Adrenal gland (tissue), 12 donors: ENCODE measurements around the gene KIF25. TPM values are rescaled to one million over a fixed set of nuclear protein-coding genes. Genes with fewer than 3 reads are reported as not detected.

ENCODE experiments used
- DNase-seq, 7 donors: peaks; one replicate each; pipeline ENCODE4 v3.0.0-alpha.2; 2019 to 2020
- H3K27ac ChIP-seq, 5 donors: fragments of 200-600 bp; sonication (generic) in 4 of 5; 1 replicate in 3 of 5; 2 replicates in 2 of 5; pipeline versions ENCODE4 v1.5.1 to v1.8.0; 2016 to 2020; ENCODE audit warnings: mild to moderate bottlenecking in 1 of 5
- H3K27me3 ChIP-seq: fragments of 200-600 bp; 2 replicates; pipeline ENCODE4 v1.8.0; 2021
- H3K36me3 ChIP-seq, 2 donors: fragments of 200-600 bp; replicated peaks in 1 of 2; 1 replicate in 1 of 2; 2 replicates in 1 of 2; pipeline versions ENCODE4 v1.5.1 to v1.8.0; 2018 to 2022
- H3K4me1 ChIP-seq, 2 donors: fragments of 200-600 bp; replicated peaks in 1 of 2; 1 replicate in 1 of 2; 2 replicates in 1 of 2; pipeline versions ENCODE4 v1.5.1 to v1.8.0; 2018 to 2021
- H3K4me3 ChIP-seq, 4 donors: fragments of 200-600 bp; sonication (generic) in 3 of 4; one replicate each; pipeline ENCODE4 v1.5.1; 2016 to 2018
- H3K9me3 ChIP-seq, 3 donors: fragments of 200-600 bp; sonication (generic) in 1 of 3; replicated peaks in 1 of 3; 1 replicate in 2 of 3; 2 replicates in 1 of 3; pipeline versions ENCODE4 v1.5.1 to v1.8.0; 2016 to 2021
- CTCF ChIP-seq, 6 experiments: fragments of 450-650 bp in 4 of 6; fragments of 200-600 bp in 2 of 6; sonication (generic) in 1 of 6; IDR thresholded peaks; 1 replicate in 5 of 6; 2 replicates in 1 of 6; pipeline versions ENCODE4 v1.5.1 to v1.8.0; 2016 to 2021; ENCODE audit warnings: antibody characterized with exemption in 6 of 6, mild to moderate bottlenecking in 2 of 6, moderate library complexity in 1 of 6
- POLR2A ChIP-seq, 2 donors: fragments of 450-650 bp; IDR thresholded peaks; one replicate each; pipeline ENCODE4 v1.6.1; 2017; ENCODE audit warnings: antibody characterized with exemption in 2 of 2, mild to moderate bottlenecking in 2 of 2, moderate library complexity in 1 of 2
- WGBS, 4 donors: extraction: QIAGEN DNeasy Blood & Tissue Kit in 2 of 4; methylation state at CpG; one replicate each; pipeline versions ENCODE4 v1.1.5 to v1.1.7; 2013 to 2017; 5-methylcytosine and 5-hydroxymethylcytosine counted together
- intact Hi-C, 2 donors: fragments of 100-400 bp; cut with DNase I; formaldehyde crosslinking; loops; one replicate each; pipeline versions ENCODE4 v1.14.1 to v1.15.0; 2022 to 2023
- polyA plus RNA-seq, 3 donors: library from polyadenylated mRNA; stranded (reverse); fragments of 200-250 nt in 2 of 3; fragments of 350-450 nt in 1 of 3; fragmentation: Illumina TruSeq in 1 of 3; extraction: RNeasy Lipid Tissue Mini Kit (QIAGEN cat#74804) in 1 of 3; gene quantifications; one replicate each; pipeline ENCODE4 v1.2.3, GENCODE V29; 2013 to 2014
- total RNA-seq, 9 donors: library from RNA; depleted of rRNA in 4 of 9; stranded (reverse); fragments of >200 nt in 4 of 9; fragments of 120-200 nt in 1 of 9; fragmentation: NEBNext Ultra II Directional in 1 of 9; extraction: Animal tissue kit (Norgen Biotek cat#: 25700) in 1 of 9; gene quantifications; one replicate each; pipeline versions ENCODE4 v1.1.0 to v1.2.4, GENCODE V29; 2013 to 2023
- donor health status: healthy with polysubstance abuse.
- donor health status: Bipolar disorder and iron deficiency.
- donor health status: DM: yes; HTN: yes; CAD: no.
- donor health status: DM: no; HTN: no; CAD: no.
- donor health status: DM: no; HTN: no; CAD: no.
- donor health status: DM: yes; HTN: yes; CAD: no.

The KIF25 gene
- total and polyA plus RNA-seq, 12 donors, result 0.44 to 0.97 TPM; not detected in 10

- no peaks in the 10 kb centered on the region for H3K36me3 ChIP-seq
- H3K27ac ChIP-seq, result no peak overlapping the region
- 92 to 96% (median 94%) methylated on average over 15 to 22 of the region's 22 CpGs for WGBS, 4 donors
- no peak overlapping the region for H3K4me3 ChIP-seq
- intact Hi-C loops, result no loop called here
- no peaks in the 10 kb centered on the region for H3K4me1 ChIP-seq
- no peak for DNase-seq
- H3K9me3 ChIP-seq, result no peaks in the 10 kb centered on the region
- TF ChIP-seq POLR2A (IDR thresholded peaks at IDR 0.05) (no peak), CTCF (IDR thresholded peaks at IDR 0.05) (no peak)
- H3K27me3 ChIP-seq, result no peaks in the 10 kb centered on the region
These were observed 1.7 kb upstream of the KIF25 start for GRCh38 chr6:167995731-167996151.

DNA sequence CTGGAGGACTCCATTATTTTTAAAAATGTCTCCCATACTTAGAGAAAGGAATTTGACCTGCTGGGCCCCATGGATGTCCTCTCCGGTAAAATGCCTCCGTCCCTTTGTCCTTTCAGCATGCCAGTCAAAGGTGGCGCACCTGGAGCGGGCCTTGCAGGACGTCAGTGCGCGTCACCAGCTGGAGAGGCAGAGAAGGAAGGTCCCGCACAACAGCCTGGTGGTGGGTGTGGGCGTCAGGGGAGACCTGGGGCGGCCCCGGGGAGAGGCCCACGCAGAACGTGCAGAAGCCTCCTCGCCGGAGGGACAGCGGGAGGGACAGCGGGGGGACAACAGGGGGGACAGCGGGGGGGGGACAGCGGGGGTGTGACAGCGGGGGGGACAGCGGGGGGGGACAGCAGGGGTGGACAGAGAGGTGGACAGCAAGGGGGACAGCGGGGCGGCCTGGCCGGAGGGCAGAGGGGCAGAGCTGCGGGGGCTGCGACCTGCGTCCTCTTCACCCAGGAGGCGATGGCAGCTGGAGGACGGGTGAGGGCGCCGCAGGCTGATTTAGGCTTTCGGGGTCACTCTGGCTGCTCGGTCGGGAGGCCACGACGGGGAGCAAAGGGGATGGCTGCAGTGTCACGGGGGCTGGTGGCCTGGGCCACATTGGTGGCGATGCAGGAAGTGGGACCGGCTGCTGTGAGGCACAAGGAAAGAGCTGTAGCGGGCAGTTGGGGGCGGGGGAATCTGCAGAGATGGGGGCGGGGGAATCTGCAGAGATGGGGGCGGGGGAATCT lies 859 bp upstream of the KIF25 start:
- H3K9me3 ChIP-seq, result no peaks in the 10 kb centered on the region
- TF ChIP-seq POLR2A (IDR thresholded peaks at IDR 0.05) (no peak), CTCF (IDR thresholded peaks at IDR 0.05) (no peak)
- no peak for DNase-seq
- H3K27ac ChIP-seq, result no peak overlapping the region
- H3K4me3 ChIP-seq, result no peak overlapping the region
- no peaks in the 10 kb centered on the region for H3K36me3 ChIP-seq
- H3K27me3 ChIP-seq, result no peaks in the 10 kb centered on the region
- intact Hi-C loops, result no loop called here
- 54 to 81% (median 70%) methylated on average over 11 to 43 of the region's 43 CpGs for WGBS, 4 donors
- H3K4me1 ChIP-seq, result no peaks in the 10 kb centered on the region

DNA sequence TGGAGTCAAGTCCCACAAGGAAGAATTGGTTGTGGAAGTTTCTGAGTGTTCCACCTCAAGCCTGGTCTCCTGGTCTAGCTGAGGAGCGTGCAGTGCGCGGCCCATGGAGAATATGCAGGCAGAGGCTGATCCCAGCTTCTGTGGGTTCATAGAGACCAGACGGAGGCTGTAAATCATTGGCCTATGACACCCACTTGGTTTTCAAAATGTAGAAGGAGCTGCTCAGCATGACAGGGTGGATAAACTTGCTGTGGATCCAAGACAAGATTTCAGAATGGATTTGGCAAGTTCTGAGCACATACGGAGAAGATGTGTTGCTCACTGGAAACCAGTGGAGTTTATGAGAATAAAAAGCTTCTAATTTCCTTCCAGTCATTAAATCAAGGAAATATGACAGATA lies 744 bp downstream of the KIF25 start:
- TF ChIP-seq POLR2A (IDR thresholded peaks at IDR 0.05), result no peak
- no peak for TF ChIP-seq CTCF (IDR thresholded peaks at IDR 0.05)
- no peak for DNase-seq
- no peaks in the 10 kb centered on the region for H3K27me3 ChIP-seq

GRCh38 chr6:168000198-168001028 lies 2.9 kb downstream of the KIF25 start:
- no peak for TF ChIP-seq CTCF (IDR thresholded peaks at IDR 0.05)
- no peak for TF ChIP-seq POLR2A (IDR thresholded peaks at IDR 0.05)
- intact Hi-C loops, result no loop called here
- no peak overlapping the region for H3K27ac ChIP-seq
- H3K36me3 ChIP-seq, result no peaks in the 10 kb centered on the region
- no peaks in the 10 kb centered on the region for H3K27me3 ChIP-seq
- no peaks in the 10 kb centered on the region for H3K4me1 ChIP-seq
- no peaks in the 10 kb centered on the region for H3K9me3 ChIP-seq
- no peak overlapping the region for H3K4me3 ChIP-seq
- no peak for DNase-seq
- WGBS, 4 donors, result 77 to 93% (median 86%) methylated on average over 9 to 13 of the region's 13 CpGs

More for the DNA sequence above, 744 bp downstream of the KIF25 start:
- Histone ChIP-seq H3K9me3 (no peaks in the 10 kb centered on the region), H3K27ac (no peak overlapping the region), H3K4me3 (no peak overlapping the region), H3K4me1 (no peaks in the 10 kb centered on the region), H3K36me3 (no peaks in the 10 kb centered on the region)
- WGBS, 4 donors, result 72 to 87% (median 77%) methylated on average over 5 of the region's 5 CpGs
- intact Hi-C loops, result no loop called here
